ENCODE data around the gene SLAMF1.

DNA sequence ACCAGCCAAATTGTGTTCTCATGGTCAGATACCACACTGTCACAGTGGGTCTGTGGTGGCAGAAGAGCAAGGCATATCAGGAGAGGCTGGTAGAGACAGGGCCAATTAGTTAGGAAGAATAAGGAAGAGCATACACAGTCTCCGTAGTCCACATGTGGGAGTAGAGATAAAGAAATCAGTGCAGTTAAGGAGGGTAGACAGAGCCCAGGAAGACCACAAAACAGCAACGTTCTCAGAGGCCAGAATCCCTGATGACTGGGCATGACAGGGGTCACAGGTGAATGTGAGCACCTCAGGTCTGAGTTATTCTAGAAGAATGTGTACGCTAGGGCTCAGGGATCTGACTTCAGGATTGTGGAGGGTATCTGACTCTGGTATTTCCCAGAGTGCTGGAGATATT, 33.0 kb upstream of the SLAMF1 start:
- TF ChIP-seq, protein P1, sequence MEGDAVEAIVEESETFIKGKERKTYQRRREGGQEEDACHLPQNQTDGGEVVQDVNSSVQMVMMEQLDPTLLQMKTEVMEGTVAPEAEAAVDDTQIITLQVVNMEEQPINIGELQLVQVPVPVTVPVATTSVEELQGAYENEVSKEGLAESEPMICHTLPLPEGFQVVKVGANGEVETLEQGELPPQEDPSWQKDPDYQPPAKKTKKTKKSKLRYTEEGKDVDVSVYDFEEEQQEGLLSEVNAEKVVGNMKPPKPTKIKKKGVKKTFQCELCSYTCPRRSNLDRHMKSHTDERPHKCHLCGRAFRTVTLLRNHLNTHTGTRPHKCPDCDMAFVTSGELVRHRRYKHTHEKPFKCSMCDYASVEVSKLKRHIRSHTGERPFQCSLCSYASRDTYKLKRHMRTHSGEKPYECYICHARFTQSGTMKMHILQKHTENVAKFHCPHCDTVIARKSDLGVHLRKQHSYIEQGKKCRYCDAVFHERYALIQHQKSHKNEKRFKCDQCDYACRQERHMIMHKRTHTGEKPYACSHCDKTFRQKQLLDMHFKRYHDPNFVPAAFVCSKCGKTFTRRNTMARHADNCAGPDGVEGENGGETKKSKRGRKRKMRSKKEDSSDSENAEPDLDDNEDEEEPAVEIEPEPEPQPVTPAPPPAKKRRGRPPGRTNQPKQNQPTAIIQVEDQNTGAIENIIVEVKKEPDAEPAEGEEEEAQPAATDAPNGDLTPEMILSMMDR (IDR thresholded peaks at IDR 0.05): no peak
- no peak for TF ChIP-seq POLR2A (IDR thresholded peaks at IDR 0.05)

Data from uterus (tissue), 2 donors.